ENCODE data around the gene MT1A. TPM values are rescaled to one million over a fixed set of nuclear protein-coding genes. Genes with fewer than 3 reads are reported as not detected.

The MT1A gene
- total RNA-seq, 2 donors from 2014 or later: 30.0 TPM; not detected in 1

DNA sequence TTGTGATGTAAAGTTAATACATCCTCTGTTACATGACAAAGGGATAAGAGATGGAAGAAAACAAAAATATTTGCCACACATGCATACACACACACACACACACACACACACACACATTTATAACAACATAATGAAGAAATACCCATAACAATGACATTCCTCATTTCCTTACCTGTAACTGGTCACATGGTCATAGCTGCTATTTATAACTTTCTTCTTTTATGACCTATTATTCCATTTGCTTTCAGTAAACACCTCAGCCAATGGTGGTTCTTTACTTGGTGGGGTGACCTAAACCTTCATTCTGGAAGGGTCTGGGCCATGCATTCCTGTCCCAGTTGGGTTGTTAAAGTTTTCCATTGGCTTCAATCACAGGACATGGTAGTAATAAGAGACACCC is 24.8 kb upstream of the MT1A start:
- Histone ChIP-seq H3K27ac (no peak overlapping the region), H3K4me3 (no peak overlapping the region), H3K27me3 (no peaks in the 10 kb centered on the region), H3K9me3 (no peaks in the 10 kb centered on the region), H3K4me1 (peaks cover 0 to 55% of the 10 kb centered on the region in 2 donors), H3K36me3 (no peaks in the 10 kb centered on the region)
- TF ChIP-seq, protein P1, sequence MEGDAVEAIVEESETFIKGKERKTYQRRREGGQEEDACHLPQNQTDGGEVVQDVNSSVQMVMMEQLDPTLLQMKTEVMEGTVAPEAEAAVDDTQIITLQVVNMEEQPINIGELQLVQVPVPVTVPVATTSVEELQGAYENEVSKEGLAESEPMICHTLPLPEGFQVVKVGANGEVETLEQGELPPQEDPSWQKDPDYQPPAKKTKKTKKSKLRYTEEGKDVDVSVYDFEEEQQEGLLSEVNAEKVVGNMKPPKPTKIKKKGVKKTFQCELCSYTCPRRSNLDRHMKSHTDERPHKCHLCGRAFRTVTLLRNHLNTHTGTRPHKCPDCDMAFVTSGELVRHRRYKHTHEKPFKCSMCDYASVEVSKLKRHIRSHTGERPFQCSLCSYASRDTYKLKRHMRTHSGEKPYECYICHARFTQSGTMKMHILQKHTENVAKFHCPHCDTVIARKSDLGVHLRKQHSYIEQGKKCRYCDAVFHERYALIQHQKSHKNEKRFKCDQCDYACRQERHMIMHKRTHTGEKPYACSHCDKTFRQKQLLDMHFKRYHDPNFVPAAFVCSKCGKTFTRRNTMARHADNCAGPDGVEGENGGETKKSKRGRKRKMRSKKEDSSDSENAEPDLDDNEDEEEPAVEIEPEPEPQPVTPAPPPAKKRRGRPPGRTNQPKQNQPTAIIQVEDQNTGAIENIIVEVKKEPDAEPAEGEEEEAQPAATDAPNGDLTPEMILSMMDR (IDR thresholded peaks at IDR 0.05): no peak
- DNase-seq (ENCODE audit: low spot score): no peak

DNA sequence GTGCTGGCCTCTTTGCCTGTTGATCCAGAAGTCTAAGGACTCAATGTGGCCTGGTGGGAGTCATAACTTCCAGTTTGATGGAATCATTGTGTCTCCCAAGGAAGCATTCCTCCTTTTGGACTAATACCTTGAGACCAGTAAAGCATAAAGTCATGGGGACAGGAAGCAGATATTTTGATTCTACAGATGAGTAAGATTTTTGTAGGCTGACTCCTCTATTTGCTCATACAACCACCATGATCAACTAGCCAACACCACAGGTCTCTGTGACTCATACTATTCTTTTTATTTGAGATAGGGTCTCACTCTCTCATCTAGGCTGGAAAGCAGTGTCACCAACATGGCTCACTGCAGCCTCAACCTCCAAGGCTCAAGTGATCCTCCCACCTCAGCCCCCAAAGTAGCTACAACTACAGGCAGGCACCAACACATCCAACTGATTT is 23.9 kb upstream of the MT1A start:
- H3K4me1 ChIP-seq: peaks cover 0 to 53% of the 10 kb centered on the region in 2 donors
- no peak overlapping the region for H3K4me3 ChIP-seq
- H3K36me3 ChIP-seq: no peaks in the 10 kb centered on the region
- H3K9me3 ChIP-seq: no peaks in the 10 kb centered on the region
- H3K27me3 ChIP-seq: no peaks in the 10 kb centered on the region
- H3K27ac ChIP-seq: no peak overlapping the region
- TF ChIP-seq, protein P1 (IDR thresholded peaks at IDR 0.05): no peak
- DNase-seq (ENCODE audit: low spot score): no peak

DNA sequence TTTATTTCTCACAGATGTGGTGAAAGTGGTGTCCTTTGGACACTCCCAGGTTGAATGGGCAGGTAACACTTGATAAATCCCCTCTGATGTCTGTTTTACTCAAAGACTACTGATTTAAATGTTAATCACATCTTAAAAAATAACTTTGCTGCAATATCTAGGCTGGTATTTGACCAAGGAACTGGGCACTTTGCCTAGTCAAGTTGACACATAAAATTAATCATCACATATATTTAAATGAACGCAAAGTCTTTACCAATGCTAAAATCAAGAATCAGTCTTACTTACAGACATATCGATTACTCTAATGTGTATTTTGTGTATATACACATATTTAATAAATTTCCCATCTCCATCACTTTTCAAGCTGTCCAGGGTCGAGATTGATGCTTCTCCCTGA is 23.1 kb upstream of the MT1A start:
- no peak for DNase-seq (ENCODE audit: low spot score)
- Histone ChIP-seq H3K36me3 (no peaks in the 10 kb centered on the region), H3K9me3 (no peaks in the 10 kb centered on the region), H3K27me3 (no peaks in the 10 kb centered on the region), H3K27ac (no peak overlapping the region), H3K4me1 (peaks cover 0 to 48% of the 10 kb centered on the region in 2 donors), H3K4me3 (no peak overlapping the region)
- TF ChIP-seq, protein P1 (IDR thresholded peaks at IDR 0.05): no peak

DNA sequence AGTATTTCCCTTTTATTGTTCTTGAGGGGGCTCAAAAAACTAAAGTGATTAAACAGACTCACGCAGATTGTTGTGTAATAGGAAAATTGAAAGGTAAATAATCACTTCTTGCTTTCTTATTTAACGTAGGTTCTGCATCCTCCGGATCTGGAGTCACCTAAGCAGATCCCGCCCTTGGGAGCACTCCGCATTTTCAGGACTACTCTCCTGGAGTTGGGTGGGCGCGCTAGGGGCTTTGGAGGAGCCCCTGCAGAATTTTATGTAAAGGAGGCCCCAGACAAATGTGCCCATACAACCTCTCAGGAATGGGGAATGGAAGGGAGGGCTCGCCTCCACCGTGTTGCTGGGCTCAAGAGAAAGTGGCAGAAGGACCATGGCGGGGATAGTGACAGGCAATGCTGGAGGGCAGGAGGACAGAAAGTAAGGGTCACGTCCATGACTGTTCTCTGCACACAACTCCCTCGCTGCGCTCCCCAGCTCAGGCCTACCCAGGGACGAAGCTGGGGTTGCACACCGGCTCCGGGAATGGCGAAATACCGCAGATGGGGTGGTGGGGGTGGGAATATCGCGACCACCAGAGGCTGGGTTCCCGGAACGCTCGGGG is 21.8 kb upstream of the MT1A start:
- H3K4me3 ChIP-seq: peak overlapping the region; percentile 25 to 52

DNA sequence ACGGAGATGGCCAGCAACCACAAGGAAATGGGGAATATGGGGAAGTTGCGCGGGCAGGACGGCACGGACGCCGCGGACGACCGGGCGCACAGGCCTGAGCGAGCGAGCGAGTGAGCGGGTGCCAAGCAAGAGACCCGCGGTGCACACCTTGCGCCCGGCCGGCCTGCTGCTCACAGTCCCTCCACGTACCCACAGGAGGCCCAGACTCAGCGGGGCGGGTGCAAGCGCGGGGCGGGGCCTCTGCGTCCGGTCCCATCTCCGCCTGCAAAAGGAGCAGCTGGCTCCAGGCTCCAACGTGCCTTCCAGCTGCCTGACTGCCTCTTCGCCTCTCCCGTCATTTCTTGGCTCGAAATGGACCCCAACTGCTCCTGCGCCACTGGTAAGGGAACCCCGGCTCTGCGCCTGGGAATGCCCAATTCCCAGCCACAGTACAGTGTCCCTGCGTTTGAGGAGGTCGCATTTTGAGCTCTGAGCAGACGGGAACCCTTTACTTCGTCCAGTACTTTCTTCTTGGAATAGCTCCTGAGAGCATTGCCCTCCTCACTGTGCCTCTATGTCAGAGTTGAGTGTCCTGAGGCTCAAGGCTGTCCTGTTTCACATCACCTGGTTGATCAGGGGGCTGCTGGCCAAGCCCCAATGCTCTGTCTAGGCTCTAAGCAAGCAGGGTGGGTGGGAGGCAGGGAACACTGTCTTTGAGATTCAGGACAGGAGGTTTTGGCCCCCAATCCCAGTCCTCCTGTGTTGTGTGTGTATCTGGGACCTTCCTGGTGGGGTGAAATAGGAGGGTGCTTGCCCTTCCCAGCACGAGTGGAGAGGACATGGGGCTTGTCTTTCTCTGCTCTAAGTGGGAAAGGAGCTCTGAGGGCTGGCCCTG is 21.0 kb upstream of the MT1A start:
- Histone ChIP-seq H3K4me3 (peak overlapping the region; percentile 25 to 52), H3K36me3 (no peaks in the 10 kb centered on the region), H3K9me3 (no peaks in the 10 kb centered on the region), H3K27me3 (no peaks in the 10 kb centered on the region), H3K27ac (peak overlapping the region; percentile 80 to 86), H3K4me1 (peaks cover 0 to 35% of the 10 kb centered on the region in 2 donors)
- TF ChIP-seq, protein P1 (IDR thresholded peaks at IDR 0.05): peak in 1 of 2 donors; percentile 15
- peak; percentile 84 for DNase-seq (ENCODE audit: low spot score)

More for the DNA sequence above, 21.8 kb upstream of the MT1A start:
- TF ChIP-seq, protein P1 (IDR thresholded peaks at IDR 0.05): no peak
- no peaks in the 10 kb centered on the region for H3K27me3 ChIP-seq
- no peaks in the 10 kb centered on the region for H3K9me3 ChIP-seq
- no peaks in the 10 kb centered on the region for H3K36me3 ChIP-seq
- DNase-seq (ENCODE audit: low spot score): no peak
- peak overlapping the region; percentile 80 to 86 for H3K27ac ChIP-seq
- H3K4me1 ChIP-seq: peaks cover 0 to 35% of the 10 kb centered on the region in 2 donors

Data from right atrium auricular region (tissue), 2 donors.